Endothelial cell of umbilical vein (primary cell): ENCODE data around the gene GLRA1. TPM values are rescaled to one million over a fixed set of nuclear protein-coding genes. Genes with fewer than 3 reads are reported as not detected.

Source experiments
- BruUV-seq: library from RNA; stranded (reverse); fragments of 400-500 nt; replicated peaks from 2 replicates; lab custom pipeline; 2021; lab: Mats Ljungman, UMichigan
- CTCF ChIA-PET: fragments of 300-600, 350-600 bp; sonication (Branson Sonifier 250); formaldehyde crosslinking; loops from one replicate; lab custom pipeline; 2021; ENCODE audit warnings: antibody characterized with exemption, inconsistent platforms; lab: Charles Lee
- POLR2A ChIA-PET: fragments of 300-600, 350-600 bp; sonication (Branson Sonifier 250); formaldehyde crosslinking; loops from one replicate; lab custom pipeline; 2021; ENCODE audit warnings: antibody characterized with exemption, inconsistent platforms; lab: Charles Lee
- DNase-seq: peaks from one replicate; pipeline ENCODE4 v3.0.0-alpha.2; 2011; ENCODE audit warnings: low read depth, low spot score
- FAIRE-seq: peaks from 2 replicates; lab custom pipeline; 2011; peaks lifted over from hg19 to GRCh38; lab: Jason Lieb, UNC
- H2AFZ ChIP-seq: 2 replicates; pipeline ENCODE4 v1.6.0; 2012; ENCODE audit warnings: low read depth, low read length, control low read depth, inconsistent platforms
- H3K27ac ChIP-seq: 2 replicates; pipeline ENCODE4 v1.5.1; 2011; ENCODE audit warnings: low read depth, mild to moderate bottlenecking, control low read depth, low read length, moderate library complexity; ENCODE audit not compliant: insufficient read depth
- H3K27me3 ChIP-seq, 2 experiments: 2 replicates each; pipeline versions ENCODE4 v1.6.0 to v1.6.1; 2011; ENCODE audit warnings: low read length in 2 of 2, mixed read lengths in 1 of 2; ENCODE audit not compliant: control insufficient read depth in 2 of 2, insufficient read depth in 2 of 2
- H3K36me3 ChIP-seq, 2 experiments: 2 replicates in 1 of 2; 3 replicates in 1 of 2; pipeline ENCODE4 v1.5.1; 2011; ENCODE audit warnings: low read length in 2 of 2, mild to moderate bottlenecking in 1 of 2, moderate library complexity in 1 of 2; ENCODE audit not compliant: control insufficient read depth in 2 of 2, insufficient read depth in 2 of 2; ENCODE audit errors: extremely low read depth in 1 of 2
- H3K4me1 ChIP-seq: 3 replicates; pipeline ENCODE4 v1.5.1; 2011; ENCODE audit warnings: mild to moderate bottlenecking, low read length; ENCODE audit not compliant: control insufficient read depth, insufficient read depth; ENCODE audit errors: extremely low read depth
- H3K4me2 ChIP-seq: 2 replicates; pipeline ENCODE4 v1.6.1; 2011; ENCODE audit warnings: low read length, control low read depth, mixed read lengths; ENCODE audit not compliant: insufficient read depth
- H3K4me3 ChIP-seq, 3 experiments: fragments of 200-600 bp in 1 of 3; sonication (generic), shearing (Covaris generic) in 1 of 3; replicated peaks in 1 of 3; 2 replicates each; pipeline ENCODE4 v1.5.1; 2011 to 2016; ENCODE audit warnings: control low read depth in 3 of 3, low read length in 3 of 3, mild to moderate bottlenecking in 2 of 3, inconsistent platforms in 1 of 3, low read depth in 1 of 3, moderate library complexity in 1 of 3; ENCODE audit not compliant: insufficient read depth in 1 of 3
- H3K79me2 ChIP-seq: 2 replicates; pipeline ENCODE4 v1.6.0; 2012; ENCODE audit warnings: low read length, inconsistent platforms; ENCODE audit not compliant: control insufficient read depth, insufficient read depth
- H3K9ac ChIP-seq: replicated peaks from 2 replicates; pipeline ENCODE3; 2011; ENCODE audit warnings: low read length, control low read depth; ENCODE audit not compliant: insufficient read depth; ENCODE audit errors: extremely low read depth
- H3K9me1 ChIP-seq: replicated peaks from 3 replicates; pipeline ENCODE4 v1.6.0; 2011; ENCODE audit warnings: mild to moderate bottlenecking, low read length; ENCODE audit not compliant: control insufficient read depth, insufficient read depth; ENCODE audit errors: extremely low read depth
- H3K9me3 ChIP-seq: replicated peaks from 2 replicates; pipeline ENCODE4 v1.5.1; 2012; ENCODE audit warnings: low read length, inconsistent platforms; ENCODE audit not compliant: control insufficient read depth, insufficient read depth
- H4K20me1 ChIP-seq: replicated peaks from 2 replicates; pipeline ENCODE3; 2011; ENCODE audit warnings: mild to moderate bottlenecking, low read length; ENCODE audit not compliant: control insufficient read depth, insufficient read depth; ENCODE audit errors: extremely low read depth
- EZH2 ChIP-seq: IDR thresholded peaks from 2 replicates; pipeline ENCODE4 v1.6.1; 2012; ENCODE audit warnings: borderline replicate concordance, low read depth, mild to moderate bottlenecking, moderate library complexity, low read length, inconsistent platforms; ENCODE audit not compliant: severe bottlenecking
- FOS ChIP-seq: IDR thresholded peaks from 2 replicates; pipeline ENCODE4 v1.6.1; 2011; ENCODE audit warnings: mild to moderate bottlenecking, low read length, moderate library complexity, borderline replicate concordance; ENCODE audit not compliant: insufficient read depth
- GATA2 ChIP-seq: IDR thresholded peaks from 2 replicates; pipeline ENCODE4 v1.7.0; 2011; ENCODE audit warnings: low read depth, mild to moderate bottlenecking, moderate library complexity, mixed read lengths, low read length; ENCODE audit not compliant: insufficient read length, insufficient read depth
- JUN ChIP-seq: IDR thresholded peaks from 2 replicates; pipeline ENCODE4 v1.6.1; 2011; ENCODE audit warnings: borderline replicate concordance, low read depth; ENCODE audit not compliant: insufficient read length, insufficient read depth
- MAX ChIP-seq: IDR thresholded peaks from 2 replicates; pipeline ENCODE4 v1.6.1; 2011; ENCODE audit not compliant: insufficient read depth, insufficient read length
- MYC ChIP-seq: IDR thresholded peaks from one replicate; pipeline ENCODE4 v1.6.1; 2011; ENCODE audit warnings: mild to moderate bottlenecking, low read depth, low read length
- POLR2A ChIP-seq: IDR thresholded peaks from 2 replicates; pipeline ENCODE4 v1.6.1; 2012; ENCODE audit warnings: low read depth, mild to moderate bottlenecking, control low read depth, low read length
- POLR2AphosphoS5 ChIP-seq: IDR thresholded peaks from 2 replicates; pipeline ENCODE4 v1.6.1; 2012; ENCODE audit warnings: low read depth, mild to moderate bottlenecking, control low read depth, low read length, moderate library complexity; ENCODE audit not compliant: insufficient read depth
- dilution Hi-C: fragments of 300-500 bp; cut with MboI; formaldehyde crosslinking; loops from one replicate; pipeline ENCODE4 v1.15.0; 2019; ENCODE audit warnings: low sequenced_read_pairs; ENCODE audit not compliant: extremely low pct_ligation_motif_present
- intact Hi-C: fragments of 100-400 bp; cut with micrococcal nuclease; formaldehyde crosslinking; loops from one replicate; pipeline ENCODE4 v1.10.0; 2022
- polyA plus RNA-seq, 4 experiments: library from polyadenylated mRNA; depleted of rRNA in 3 of 4; stranded (reverse) in 3 of 4; unstranded in 1 of 4; fragments of >200 nt; gene quantifications; 2 replicates each; pipeline versions ENCODE4 v1.2.1 to v1.2.3, GENCODE V29; 2011 to 2012; ENCODE audit warnings: missing spikeins in 1 of 4
- total RNA-seq: library from RNA; stranded (reverse); gene quantifications from 2 replicates; pipeline ENCODE4 v1.2.3, GENCODE V29; 2021
- TF ChIP-seq, protein P1 (sequence below), 2 donors: IDR thresholded peaks; 1 replicate in 1 of 2; 2 replicates in 1 of 2; pipeline ENCODE4 v1.5.1; 2011; ENCODE audit warnings: low read length in 2 of 2, mild to moderate bottlenecking in 2 of 2, moderate library complexity in 2 of 2, control low read depth in 1 of 2, inconsistent platforms in 1 of 2, low read depth in 1 of 2; ENCODE audit not compliant: insufficient read depth in 1 of 2; ENCODE audit errors: extremely low read depth in 1 of 2

Gene GLRA1
- total and polyA plus RNA-seq, 2 donors (not counting 3 experiments of a cell fraction or from before 2014, with no cell fraction given): not detected

DNA sequence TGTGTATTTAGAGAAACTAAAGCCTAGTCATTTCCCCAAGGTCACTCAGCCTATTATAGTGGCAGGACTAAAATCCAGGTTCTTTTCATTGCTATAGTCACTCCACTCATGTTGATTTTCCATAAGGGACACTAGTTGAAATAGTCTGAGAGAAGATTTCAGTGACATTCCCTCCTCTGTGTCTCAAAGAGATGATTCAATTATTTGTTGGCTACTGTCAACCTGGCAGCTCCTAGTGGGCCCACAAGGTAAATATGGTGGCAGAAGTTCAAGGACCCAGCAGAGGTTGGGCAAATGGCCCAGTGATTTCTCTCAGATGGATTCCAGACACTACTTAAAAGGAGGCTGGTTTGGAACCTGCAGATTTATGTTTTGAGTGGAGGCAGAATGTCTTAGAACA, 104.8 kb downstream of the GLRA1 start:
- dilution Hi-C loops (no loop called here), intact Hi-C loops (no loop called here)
- H2AFZ ChIP-seq: no peak overlapping the region
- TF ChIP-seq MYC: no peak
- TF ChIP-seq MAX: no peak
- TF ChIP-seq GATA2: no peak
- TF ChIP-seq JUN: no peak
- no peak for TF ChIP-seq FOS
- TF ChIP-seq, protein P1, sequence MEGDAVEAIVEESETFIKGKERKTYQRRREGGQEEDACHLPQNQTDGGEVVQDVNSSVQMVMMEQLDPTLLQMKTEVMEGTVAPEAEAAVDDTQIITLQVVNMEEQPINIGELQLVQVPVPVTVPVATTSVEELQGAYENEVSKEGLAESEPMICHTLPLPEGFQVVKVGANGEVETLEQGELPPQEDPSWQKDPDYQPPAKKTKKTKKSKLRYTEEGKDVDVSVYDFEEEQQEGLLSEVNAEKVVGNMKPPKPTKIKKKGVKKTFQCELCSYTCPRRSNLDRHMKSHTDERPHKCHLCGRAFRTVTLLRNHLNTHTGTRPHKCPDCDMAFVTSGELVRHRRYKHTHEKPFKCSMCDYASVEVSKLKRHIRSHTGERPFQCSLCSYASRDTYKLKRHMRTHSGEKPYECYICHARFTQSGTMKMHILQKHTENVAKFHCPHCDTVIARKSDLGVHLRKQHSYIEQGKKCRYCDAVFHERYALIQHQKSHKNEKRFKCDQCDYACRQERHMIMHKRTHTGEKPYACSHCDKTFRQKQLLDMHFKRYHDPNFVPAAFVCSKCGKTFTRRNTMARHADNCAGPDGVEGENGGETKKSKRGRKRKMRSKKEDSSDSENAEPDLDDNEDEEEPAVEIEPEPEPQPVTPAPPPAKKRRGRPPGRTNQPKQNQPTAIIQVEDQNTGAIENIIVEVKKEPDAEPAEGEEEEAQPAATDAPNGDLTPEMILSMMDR (IDR thresholded peaks at IDR 0.05; ENCODE audit: extremely low read depth in 1 of 2, insufficient read depth in 1 of 2, low read depth in 1 of 2, low read length in 2 of 2): no peak
- TF ChIP-seq POLR2AphosphoS5: no peak
- TF ChIP-seq POLR2A: no peak
- TF ChIP-seq EZH2: no peak
- H3K4me1 ChIP-seq: no peaks in the 10 kb centered on the region
- no peaks in the 10 kb centered on the region for H3K9me1 ChIP-seq
- H3K9ac ChIP-seq: no peak overlapping the region
- BruUV-seq: no TSS peak
- no peak overlapping the region for H3K4me2 ChIP-seq
- FAIRE-seq (no peak), DNase-seq (no peak)
- no peak overlapping the region for H3K4me3 ChIP-seq
- H3K9me3 ChIP-seq: no peaks in the 10 kb centered on the region
- ChIA-PET CTCF (interaction anchor here (1.3 kb wide), 1 partner anchor 323 kb away, joined by 4 read pairs; no protein-coding TSS in a partner anchor), POLR2A (no interaction called here)
- H3K27ac ChIP-seq: no peak overlapping the region
- H4K20me1 ChIP-seq: no peaks in the 10 kb centered on the region
- no peaks in the 10 kb centered on the region for H3K79me2 ChIP-seq
- H3K36me3 ChIP-seq: peaks cover 0 to 2% of the 10 kb centered on the region in 2 experiments
- no peaks in the 10 kb centered on the region for H3K27me3 ChIP-seq
